Daoy (cell line): ENCODE results near the gene ADAM33. TPM values are rescaled to one million over a fixed set of nuclear protein-coding genes. Genes with fewer than 3 reads are reported as not detected.
A peak's percentile ranks its signal among the peaks of the same experiment; 100 is the strongest.

ENCODE experiments used
- DNase-seq: peaks from one replicate; pipeline ENCODE4 v3.0.0-alpha.2; 2015; ENCODE audit warnings: low read depth
- total RNA-seq: library from RNA; depleted of rRNA; stranded (reverse); fragments of >200 nt; shearing (Covaris generic); gene quantifications from 2 replicates; pipeline ENCODE4 v1.2.3, GENCODE V29; 2014

The ADAM33 gene
- total RNA-seq, 1 experiment from 2014 or later: not detected

- no peak for DNase-seq
Observed at GRCh38 chr20:3667434-3668037, 14.3 kb downstream of the ADAM33 start.

GRCh38 chr20:3663858-3664257, 18.0 kb downstream of the ADAM33 start:
- DNase-seq: no peak

- no peak for DNase-seq
Observed at GRCh38 chr20:3663031-3663701, 18.6 kb downstream of the ADAM33 start, which contains the start of gene GFRA4. TSS of gene GFRA4 (minus strand) at chr20:3663399. CDS start at chr20:3663399, 0 bp downstream.

GRCh38 chr20:3661814-3662665, 19.8 kb downstream of the ADAM33 start:
- DNase-seq: no peak

GRCh38 chr20:3661060-3661813, 20.6 kb downstream of the ADAM33 start:
- DNase-seq: peak; percentile 2

GRCh38 chr20:3660262-3661059, 21.3 kb downstream of the ADAM33 start:
- DNase-seq: peak; percentile 3

- DNase-seq: peak; percentile 1
Observed at GRCh38 chr20:3659492-3660261, 22.1 kb downstream of the ADAM33 start.

- peak; percentile 15 for DNase-seq
Observed at GRCh38 chr20:3658716-3659491, 22.9 kb downstream of the ADAM33 start.

- DNase-seq: no peak
Observed at GRCh38 chr20:3658019-3658715, 23.6 kb downstream of the ADAM33 start.

GRCh38 chr20:3655131-3655405, 26.7 kb downstream of the ADAM33 start:
- no peak for DNase-seq

GRCh38 chr20:3654326-3655130, 27.3 kb downstream of the ADAM33 start:
- no peak for DNase-seq

- no peak for DNase-seq
Observed at GRCh38 chr20:3653921-3654320, 27.9 kb downstream of the ADAM33 start.

- DNase-seq: no peak
Observed at GRCh38 chr20:3652676-3653596, 28.9 kb downstream of the ADAM33 start.

GRCh38 chr20:3652221-3652620, 29.6 kb downstream of the ADAM33 start:
- no peak for DNase-seq

- DNase-seq: no peak
Observed at GRCh38 chr20:3651204-3651962, 30.4 kb downstream of the ADAM33 start.

GRCh38 chr20:3648951-3649350, 32.9 kb downstream of the ADAM33 start:
- DNase-seq: no peak
